GM19397 (cell line): ENCODE results near the gene CYP27C1.

Experiments used
- ATAC-seq: cut with Tn5 transposase; IDR thresholded peaks from one replicate; pipeline ENCODE4 v1.9.1; 2021; ENCODE audit warnings: mild to moderate bottlenecking, moderate library complexity; ENCODE audit not compliant: unreplicated experiment

The CYP27C1 gene

GRCh38 chr2:127157651-127158485 is 62.2 kb downstream of the CYP27C1 start:
- no peak for ATAC-seq

DNA sequence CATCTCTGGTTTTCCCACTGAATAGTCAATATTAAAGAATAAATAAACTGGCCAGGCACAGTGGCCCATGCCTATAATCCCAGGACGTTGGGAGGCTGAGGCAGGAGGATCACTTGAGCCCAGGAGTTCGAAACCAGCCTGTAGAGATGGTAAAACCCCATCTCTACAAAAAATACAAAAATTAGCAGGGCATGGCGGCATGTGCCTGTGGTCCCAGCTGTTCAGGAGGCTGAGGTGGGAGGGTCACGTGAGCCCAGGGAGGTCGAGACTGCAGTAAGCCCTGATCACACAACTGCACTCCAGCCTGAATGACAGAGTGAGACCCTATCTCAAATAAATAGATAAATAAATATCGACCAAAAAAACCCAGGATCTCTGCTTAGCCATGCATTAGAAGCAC is 63.0 kb downstream of the CYP27C1 start:
- no peak for ATAC-seq

GRCh38 chr2:127155947-127156346 is 64.2 kb downstream of the CYP27C1 start:
- no peak for ATAC-seq

- ATAC-seq = no peak
Measured at GRCh38 chr2:127155028-127155581, 65.0 kb downstream of the CYP27C1 start.

DNA sequence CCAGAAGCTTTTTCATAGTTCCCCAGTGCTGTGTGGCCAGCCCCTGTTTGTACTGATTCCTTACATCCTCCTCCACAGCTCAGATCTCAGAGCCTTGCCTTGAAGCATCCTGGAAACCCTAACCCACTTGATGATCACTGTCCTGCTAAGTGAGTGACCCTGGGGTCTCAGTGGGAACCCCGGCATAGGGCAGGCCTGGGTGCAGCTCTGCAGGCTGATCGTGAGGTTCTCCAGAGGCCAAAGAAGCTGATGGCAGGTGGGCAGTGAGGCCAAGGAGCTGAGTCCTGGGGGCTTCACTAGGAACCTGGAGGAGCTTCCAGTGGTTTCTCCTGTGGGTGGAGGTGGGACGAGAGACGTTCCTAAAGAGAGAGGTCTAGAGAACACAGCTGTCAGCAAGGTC is 65.7 kb downstream of the CYP27C1 start:
- no peak for ATAC-seq

DNA sequence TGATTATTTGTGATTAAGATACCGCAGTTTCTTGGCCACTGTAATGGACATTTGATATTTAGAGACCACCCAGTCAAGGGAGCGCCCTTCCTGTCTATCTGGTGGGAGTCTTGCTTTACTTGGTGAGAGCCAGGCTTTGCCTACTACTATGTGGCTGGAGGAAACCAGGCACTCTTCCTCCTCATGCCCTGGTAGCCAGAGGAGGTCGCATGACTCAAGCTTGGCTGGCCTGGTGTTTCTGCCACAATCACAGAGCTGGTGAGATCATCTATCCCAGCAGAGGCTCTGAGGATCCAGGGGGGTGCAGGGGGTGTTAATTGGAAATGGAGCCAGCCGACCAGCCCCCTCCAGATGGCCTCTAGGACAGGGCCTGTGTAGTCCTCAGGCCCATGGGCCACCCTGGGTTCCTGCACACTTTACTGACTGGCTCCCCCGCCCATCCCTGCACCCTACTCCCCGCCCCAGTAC is 66.4 kb downstream of the CYP27C1 start:
- no peak for ATAC-seq

DNA sequence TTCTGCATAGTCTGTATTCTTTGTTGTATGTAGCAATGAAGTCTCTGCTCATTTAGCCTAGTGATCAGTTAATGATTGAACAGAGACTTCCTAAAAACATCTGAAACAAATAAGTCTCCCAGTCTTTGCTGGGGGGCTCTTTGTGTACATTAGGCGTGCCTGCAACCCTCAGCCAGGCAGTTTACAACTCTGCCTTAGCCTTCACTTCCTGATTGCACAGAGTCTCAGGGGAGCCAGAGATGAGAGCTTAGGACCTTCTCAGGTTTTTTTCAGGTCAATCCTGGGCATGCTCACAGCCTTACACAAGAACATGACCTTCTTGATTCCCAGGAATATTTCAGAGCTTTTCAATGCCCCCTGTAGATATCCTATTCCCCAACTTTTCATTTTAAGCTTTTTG is 69.1 kb downstream of the CYP27C1 start:
- ATAC-seq = no peak

GRCh38 chr2:127149384-127149783 is 70.7 kb downstream of the CYP27C1 start:
- ATAC-seq = no peak

GRCh38 chr2:127146820-127147502 is 73.1 kb downstream of the CYP27C1 start:
- ATAC-seq = no peak

- no peak for ATAC-seq
Measured at GRCh38 chr2:127146071-127146725, 73.9 kb downstream of the CYP27C1 start.

DNA sequence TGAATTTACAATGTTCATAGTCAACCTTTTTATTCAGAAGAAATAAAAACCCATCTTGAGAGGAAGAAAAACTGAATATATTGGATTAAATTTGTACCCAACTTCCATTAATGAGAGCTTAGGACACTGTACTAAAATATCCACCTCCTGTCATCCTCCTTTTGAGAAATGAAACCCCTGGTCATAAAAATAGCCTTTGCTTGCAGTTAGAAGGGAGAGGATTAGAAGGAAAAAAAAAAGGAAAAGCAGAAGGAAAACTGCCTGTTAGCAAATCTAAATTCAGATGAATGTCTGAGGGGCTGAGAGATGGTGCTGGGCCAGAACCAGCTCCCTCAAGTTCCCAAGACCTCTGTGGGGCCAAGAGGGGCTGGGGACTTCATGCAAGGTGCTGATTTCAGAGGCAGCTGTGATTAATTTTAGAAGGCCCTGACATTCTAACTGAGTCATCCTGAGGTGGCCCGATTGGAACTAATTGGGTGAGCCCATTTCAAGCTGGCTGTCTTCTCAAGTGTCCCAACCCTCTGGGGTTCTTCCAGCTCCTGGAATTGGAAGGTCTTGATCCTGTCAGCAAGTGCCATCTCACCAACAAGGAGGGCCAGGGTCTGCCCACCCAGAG is 74.7 kb downstream of the CYP27C1 start:
- ATAC-seq = no peak

GRCh38 chr2:127143841-127144782 is 76.0 kb downstream of the CYP27C1 start:
- ATAC-seq = no peak

GRCh38 chr2:127142663-127143630 is 77.2 kb downstream of the CYP27C1 start:
- ATAC-seq = no peak

- ATAC-seq = no peak
Measured at GRCh38 chr2:127140538-127140937, 79.6 kb downstream of the CYP27C1 start.

DNA sequence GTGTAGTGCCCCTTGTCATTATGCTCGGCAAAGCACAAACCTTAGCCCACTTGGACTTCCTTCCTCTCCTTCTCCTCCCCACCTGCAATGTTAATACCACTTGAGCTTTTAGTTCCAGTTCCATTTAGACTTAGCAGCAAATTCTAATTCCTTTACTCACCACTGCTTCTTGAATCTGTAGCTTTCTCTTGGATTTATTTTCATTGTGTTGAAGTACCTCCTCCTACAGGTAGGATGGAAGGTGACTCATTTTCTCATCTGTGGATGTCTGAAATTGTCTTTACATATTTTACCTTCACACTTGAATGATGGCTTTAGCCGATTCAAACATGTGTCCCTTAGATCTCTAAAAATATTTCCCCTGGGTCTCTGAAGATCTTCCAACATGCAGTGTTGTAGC is 80.3 kb downstream of the CYP27C1 start:
- ATAC-seq = no peak

GRCh38 chr2:127138281-127138680 is 81.8 kb downstream of the CYP27C1 start:
- ATAC-seq = no peak

DNA sequence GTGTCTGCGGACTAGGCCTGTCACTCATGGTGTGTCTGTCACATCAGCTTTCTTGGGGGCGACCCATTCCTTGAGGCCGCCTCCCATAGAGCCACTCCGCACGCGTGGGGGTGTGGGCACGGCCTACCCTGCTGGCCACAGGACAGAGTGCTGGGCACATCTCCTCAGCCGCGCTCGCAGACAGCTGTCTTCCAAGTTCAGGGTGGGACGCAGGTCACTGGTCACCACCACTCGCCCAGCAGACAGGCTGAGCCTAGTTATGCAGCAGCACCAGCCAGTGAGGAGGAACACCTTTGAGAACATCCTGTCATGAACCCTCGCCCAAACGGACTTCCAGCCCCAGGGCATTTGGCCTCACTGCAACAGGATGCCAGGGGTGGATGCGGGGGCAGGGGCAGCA is 82.4 kb downstream of the CYP27C1 start:
- ATAC-seq = no peak

DNA sequence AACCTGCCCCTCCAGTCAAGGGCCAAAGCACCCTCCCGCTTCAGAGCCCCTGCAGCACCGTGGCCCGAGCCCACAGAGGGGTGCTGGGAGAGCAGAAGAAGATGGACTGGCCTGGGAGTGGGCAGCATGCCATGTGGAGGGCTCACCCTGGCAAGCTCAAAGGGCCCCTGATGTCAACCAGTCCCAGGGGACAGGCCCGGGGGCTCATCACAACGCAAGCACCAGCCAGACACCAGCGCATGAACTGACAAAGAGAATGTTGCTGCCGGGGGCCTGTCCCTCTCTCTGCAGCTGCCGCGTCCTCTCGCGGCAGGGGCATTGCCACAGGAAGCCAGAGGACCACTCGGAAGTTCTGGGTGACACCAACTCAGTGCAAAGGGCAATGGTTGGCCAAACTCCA is 82.9 kb downstream of the CYP27C1 start:
- ATAC-seq = no peak
